GM13977 (cell line): Measurements from ENCODE around the gene LHFPL2.

Experiments
- DNase-seq: peaks from one replicate; pipeline ENCODE4 v3.0.0; 2012; ENCODE audit warnings: low spot score
- CTCF ChIP-seq: IDR thresholded peaks from 2 replicates; pipeline ENCODE4 v1.5.1; 2012; ENCODE audit warnings: mild to moderate bottlenecking, control low read depth; ENCODE audit not compliant: insufficient read depth; ENCODE audit errors: extremely low read depth, missing control alignments
- in situ Hi-C: fragments of 300-500 bp; cut with MboI; formaldehyde crosslinking; loops from one replicate; pipeline ENCODE4 v1.12.0; 2022; ENCODE audit warnings: low sequenced_read_pairs, low pct_unique_long_range_greater_than_20kb, mixed read lengths, inconsistent platforms; ENCODE audit not compliant: unreplicated experiment

The LHFPL2 gene

GRCh38 chr5:78607864-78608263, 40.7 kb downstream of the LHFPL2 start:
- no peak for TF ChIP-seq CTCF
- in situ Hi-C loops: no loop called here
- DNase-seq: no peak

GRCh38 chr5:78606241-78606640, 42.3 kb downstream of the LHFPL2 start:
- in situ Hi-C loops: no loop called here
- TF ChIP-seq CTCF: no peak

DNA sequence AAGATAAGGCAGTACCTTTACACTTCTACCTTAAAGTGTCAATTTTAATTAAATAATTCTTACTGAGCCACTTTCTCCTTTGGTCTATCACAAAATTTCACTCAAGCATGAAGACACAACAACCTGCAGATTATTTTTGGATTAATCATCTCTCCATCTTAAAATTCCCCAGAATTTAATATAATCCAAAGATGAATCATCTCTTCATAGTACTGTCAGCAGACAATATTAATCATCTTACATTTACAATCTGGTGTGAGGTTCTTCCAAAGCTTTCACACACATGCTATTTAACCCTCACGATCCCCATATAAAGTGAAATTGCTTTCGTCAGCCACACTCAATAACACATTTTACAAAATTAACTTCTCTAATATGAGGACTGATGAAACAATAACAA, 43.0 kb downstream of the LHFPL2 start:
- in situ Hi-C loops: no loop called here
- TF ChIP-seq CTCF: no peak
- no peak for DNase-seq

More at GRCh38 chr5:78606241-78606640, 42.3 kb downstream of the LHFPL2 start:
- DNase-seq: no peak

- in situ Hi-C loops: no loop called here
- no peak for DNase-seq
- TF ChIP-seq CTCF: no peak
These were observed 43.8 kb downstream of the LHFPL2 start for GRCh38 chr5:78604689-78605285.

- no peak for DNase-seq
- in situ Hi-C loops: no loop called here
These were observed 44.9 kb downstream of the LHFPL2 start for GRCh38 chr5:78603636-78604175.

GRCh38 chr5:78602400-78602799, 46.2 kb downstream of the LHFPL2 start:
- in situ Hi-C loops: no loop called here
- TF ChIP-seq CTCF: no peak

More at GRCh38 chr5:78603636-78604175, 44.9 kb downstream of the LHFPL2 start:
- no peak for TF ChIP-seq CTCF

More at GRCh38 chr5:78602400-78602799, 46.2 kb downstream of the LHFPL2 start:
- DNase-seq: no peak
